H1 (cell line): Measurements from ENCODE around the gene SCO2. TPM values are rescaled to one million over a fixed set of nuclear protein-coding genes. Genes with fewer than 3 reads are reported as not detected.

Experiments used
- CTCF ChIA-PET: fragments of 300-600 bp; sonication (Branson Sonifier 250); formaldehyde crosslinking; loops from one replicate; lab custom pipeline; 2021; ENCODE audit not compliant: partially characterized antibody; lab: Charles Lee
- POLR2A ChIA-PET: fragments of 300-600 bp; sonication (Branson Sonifier 250); formaldehyde crosslinking; loops from one replicate; lab custom pipeline; 2021; ENCODE audit warnings: inconsistent platforms; ENCODE audit not compliant: partially characterized antibody; lab: Charles Lee
- DNase-seq, 2 experiments: peaks; one replicate each; pipeline versions ENCODE4 v3.0.0 to v3.0.0-alpha.2; 2010 to 2022; ENCODE audit warnings: low spot score in 2 of 2, low read depth in 1 of 2, mixed read lengths in 1 of 2
- FAIRE-seq: peaks from 2 replicates; lab custom pipeline; 2011; peaks lifted over from hg19 to GRCh38; lab: Jason Lieb, UNC
- H2AFZ ChIP-seq: 2 replicates; pipeline ENCODE4 v1.8.1; 2012; ENCODE audit warnings: low read length, inconsistent platforms
- H2AK5ac ChIP-seq: 2 replicates; pipeline ENCODE4 v1.6.1; 2013; ENCODE audit warnings: low read depth, low read length
- H2BK120ac ChIP-seq: replicated peaks from 2 replicates; pipeline ENCODE3; 2013; ENCODE audit warnings: low read depth, low read length, inconsistent platforms
- H2BK12ac ChIP-seq: 2 replicates; pipeline ENCODE4 v1.6.1; 2013; ENCODE audit warnings: low read depth, low read length
- H2BK15ac ChIP-seq: 2 replicates; pipeline ENCODE4 v1.6.1; 2013; ENCODE audit warnings: low read length
- H2BK20ac ChIP-seq: 2 replicates; pipeline ENCODE4 v1.6.1; 2013; ENCODE audit warnings: low read length
- H2BK5ac ChIP-seq: 2 replicates; pipeline ENCODE4 v1.6.1; 2013; ENCODE audit warnings: low read depth, low read length
- H3K14ac ChIP-seq: 2 replicates; pipeline ENCODE4 v1.6.1; 2013; ENCODE audit warnings: inconsistent platforms; ENCODE audit not compliant: insufficient read length
- H3K18ac ChIP-seq: 2 replicates; pipeline ENCODE4 v1.6.1; 2013; ENCODE audit warnings: low read length; ENCODE audit errors: extremely low read depth
- H3K23ac ChIP-seq: 2 replicates; pipeline ENCODE4 v1.6.1; 2013; ENCODE audit warnings: inconsistent platforms; ENCODE audit not compliant: insufficient read length
- H3K23me2 ChIP-seq: 2 replicates; pipeline ENCODE4 v1.6.1; 2013; ENCODE audit warnings: low read depth, low read length
- H3K27ac ChIP-seq: 2 replicates; pipeline ENCODE4 v1.6.1; 2011; ENCODE audit warnings: low read depth, low read length, inconsistent platforms
- H3K27me3 ChIP-seq, 4 experiments: replicated peaks in 1 of 4; 1 replicate in 1 of 4; 2 replicates in 3 of 4; pipeline versions ENCODE4 v1.6.1 to v1.8.1; 2011 to 2013; ENCODE audit warnings: low read length in 3 of 4, mild to moderate bottlenecking in 3 of 4, inconsistent platforms in 2 of 4, mixed read lengths in 2 of 4, moderate library complexity in 1 of 4; ENCODE audit not compliant: control insufficient read depth in 3 of 4, insufficient read depth in 3 of 4; ENCODE audit errors: extremely low read depth in 1 of 4
- H3K36me3 ChIP-seq, 4 experiments: 2 replicates each; pipeline versions ENCODE4 v1.6.1 to v1.8.1; 2011 to 2013; ENCODE audit warnings: mild to moderate bottlenecking in 4 of 4, low read length in 3 of 4, moderate library complexity in 2 of 4, control low read depth in 1 of 4, inconsistent platforms in 1 of 4; ENCODE audit not compliant: insufficient read depth in 4 of 4, control insufficient read depth in 2 of 4
- H3K4ac ChIP-seq: replicated peaks from 2 replicates; pipeline ENCODE3; 2013; ENCODE audit warnings: low read length, low read depth, mixed read lengths, inconsistent platforms; ENCODE audit not compliant: insufficient read length
- H3K4me1 ChIP-seq, 4 experiments: replicated peaks in 1 of 4; 1 replicate in 1 of 4; 2 replicates in 3 of 4; pipeline versions ENCODE4 v1.6.1 to v1.8.1; 2011 to 2013; ENCODE audit warnings: low read length in 3 of 4, inconsistent platforms in 2 of 4, mixed read lengths in 1 of 4; ENCODE audit not compliant: insufficient read depth in 4 of 4, control insufficient read depth in 3 of 4
- H3K4me2 ChIP-seq, 2 experiments: 2 replicates each; pipeline versions ENCODE4 v1.6.1 to v1.8.1; 2011 to 2013; ENCODE audit warnings: low read depth in 2 of 2, low read length in 2 of 2, control low read depth in 1 of 2, inconsistent platforms in 1 of 2, mild to moderate bottlenecking in 1 of 2; ENCODE audit not compliant: insufficient read depth in 1 of 2
- H3K4me3 ChIP-seq, 4 experiments: fragments of 200-600, 300-600 bp in 1 of 4; sonication (generic), shearing (Covaris generic), sonication (Bioruptor Twin) in 1 of 4; 2 replicates each; pipeline versions ENCODE4 v1.5.1 to v1.8.1; 2011 to 2016; ENCODE audit warnings: low read length in 4 of 4, low read depth in 3 of 4, control low read depth in 2 of 4, inconsistent platforms in 2 of 4, mild to moderate bottlenecking in 2 of 4, mixed read lengths in 1 of 4, moderate library complexity in 1 of 4; ENCODE audit not compliant: insufficient read depth in 2 of 4; ENCODE audit errors: extremely low read depth in 1 of 4
- H3K56ac ChIP-seq: replicated peaks from 2 replicates; pipeline ENCODE3; 2013; ENCODE audit warnings: low read depth, mild to moderate bottlenecking, mixed read lengths, low read length, inconsistent platforms; ENCODE audit not compliant: insufficient read length
- H3K79me1 ChIP-seq: 2 replicates; pipeline ENCODE4 v1.6.1; 2013; ENCODE audit warnings: low read depth, low read length, control low read depth
- H3K79me2 ChIP-seq, 2 experiments: 2 replicates each; pipeline versions ENCODE4 v1.6.1 to v1.8.1; 2012 to 2013; ENCODE audit warnings: low read length in 2 of 2, mild to moderate bottlenecking in 2 of 2, inconsistent platforms in 1 of 2; ENCODE audit not compliant: insufficient read depth in 2 of 2, control insufficient read depth in 1 of 2
- H3K9ac ChIP-seq, 4 experiments: replicated peaks in 1 of 4; 1 replicate in 1 of 4; 2 replicates in 3 of 4; pipeline versions ENCODE4 v1.6.1 to v1.8.1; 2011 to 2013; ENCODE audit warnings: low read depth in 3 of 4, low read length in 3 of 4, control low read depth in 2 of 4, mild to moderate bottlenecking in 2 of 4, moderate library complexity in 2 of 4, inconsistent platforms in 1 of 4; ENCODE audit errors: extremely low read depth in 1 of 4
- H3K9me3 ChIP-seq, 2 experiments: 2 replicates each; pipeline versions ENCODE4 v1.6.1 to v1.8.1; 2012 to 2013; ENCODE audit warnings: mild to moderate bottlenecking in 2 of 2, moderate library complexity in 2 of 2, control low read depth in 1 of 2, inconsistent platforms in 1 of 2, low read depth in 1 of 2, low read length in 1 of 2, mixed read lengths in 1 of 2; ENCODE audit not compliant: insufficient read depth in 2 of 2
- H4K20me1 ChIP-seq, 2 experiments: replicated peaks in 1 of 2; 2 replicates each; pipeline versions ENCODE3 to v1.8.1; 2011 to 2013; ENCODE audit warnings: inconsistent platforms in 2 of 2, low read length in 2 of 2, mild to moderate bottlenecking in 1 of 2; ENCODE audit not compliant: insufficient read depth in 2 of 2, control insufficient read depth in 1 of 2
- H4K5ac ChIP-seq: 2 replicates; pipeline ENCODE4 v1.6.1; 2013; ENCODE audit warnings: low read length, low read depth, mixed read lengths, inconsistent platforms; ENCODE audit not compliant: insufficient read length
- H4K8ac ChIP-seq: 2 replicates; pipeline ENCODE4 v1.8.0; 2013; ENCODE audit warnings: mild to moderate bottlenecking, moderate library complexity, low read length, inconsistent platforms; ENCODE audit not compliant: insufficient read depth; ENCODE audit errors: extremely low read depth
- H4K91ac ChIP-seq: replicated peaks from 2 replicates; pipeline ENCODE3; 2013; ENCODE audit warnings: low read length, mixed read lengths, inconsistent platforms; ENCODE audit not compliant: insufficient read length
- BRCA1 ChIP-seq: IDR thresholded peaks from 2 replicates; pipeline ENCODE4 v1.6.1; 2012; ENCODE audit warnings: low read depth, low read length, improper control_type of control experiment
- POLR2A ChIP-seq, 2 experiments: IDR thresholded peaks; 1 replicate in 1 of 2; 2 replicates in 1 of 2; pipeline ENCODE4 v1.6.1; 2011; ENCODE audit warnings: low read depth in 2 of 2, low read length in 2 of 2, mild to moderate bottlenecking in 2 of 2; ENCODE audit errors: control extremely low read depth in 1 of 2
- POLR2AphosphoS5 ChIP-seq: IDR thresholded peaks from 2 replicates; pipeline ENCODE4 v1.6.1; 2011; ENCODE audit warnings: low read depth, low read length
- RXRA ChIP-seq: IDR thresholded peaks from 2 replicates; pipeline ENCODE4 v1.6.1; 2011; ENCODE audit warnings: low read depth, mild to moderate bottlenecking, low read length, moderate library complexity; ENCODE audit not compliant: insufficient read depth
- SAP30 ChIP-seq: fragments of 300-600 bp; sonication (generic); IDR thresholded peaks from 2 replicates; pipeline ENCODE4 v1.7.1; 2012; ENCODE audit warnings: low read length, moderate library complexity, mild to moderate bottlenecking, inconsistent platforms; ENCODE audit not compliant: insufficient read depth, insufficient replicate concordance
- SIRT6 ChIP-seq: IDR thresholded peaks from one replicate; pipeline ENCODE4 v1.7.1; 2012; ENCODE audit warnings: low read length, inconsistent platforms
- SIX5 ChIP-seq: IDR thresholded peaks from 2 replicates; pipeline ENCODE4 v1.6.1; 2011; ENCODE audit warnings: mild to moderate bottlenecking, low read depth, low read length
- ZNF274 ChIP-seq: IDR thresholded peaks from 2 replicates; pipeline ENCODE4 v1.7.0; 2012; ENCODE audit warnings: low read length, borderline replicate concordance; ENCODE audit errors: extremely low read depth
- WGBS, 2 experiments: shearing (Covaris generic) in 1 of 2; methylation state at CpG; one replicate each; pipeline versions ENCODE4 v1.1.6 to v1.1.7; 2013 to 2015; ENCODE audit warnings: low lambda C conversion rate in 2 of 2, mixed read lengths in 2 of 2, inconsistent platforms in 1 of 2, low coverage in 1 of 2, missing lambda C conversion rate in 1 of 2; ENCODE audit not compliant: insufficient replicate concordance in 2 of 2, insufficient coverage in 1 of 2, insufficient read length in 1 of 2; ENCODE audit errors: extremely low coverage in 1 of 2, missing lambda C conversion rate in 1 of 2; 5-methylcytosine and 5-hydroxymethylcytosine counted together
- polyA plus RNA-seq, 7 experiments: library from polyadenylated mRNA; depleted of rRNA in 3 of 7; stranded (reverse) in 5 of 7; unstranded in 2 of 7; fragments of >200 nt in 5 of 7; fragments of 200-250 nt in 2 of 7; gene quantifications; 1 replicate in 5 of 7; 2 replicates in 1 of 7; 4 replicates in 1 of 7; pipeline versions ENCODE4 v1.2.1 to v1.2.3, GENCODE V29; 2011 to 2013; ENCODE audit warnings: missing spikeins in 2 of 7, mixed read lengths in 2 of 7
- total RNA-seq: library from RNA; stranded (reverse); fragmentation: NEBNext Ultra II Directional; extraction: Animal tissue kit (Norgen Biotek cat#: 25700); gene quantifications from 2 replicates; pipeline ENCODE4 v1.2.1, GENCODE V29; 2021
- TF ChIP-seq, protein P1 (sequence below): IDR thresholded peaks from 2 replicates; pipeline ENCODE4 v1.6.1; 2011; ENCODE audit warnings: low read depth, mild to moderate bottlenecking, low read length; ENCODE audit not compliant: insufficient read depth

SCO2 gene
- total and polyA plus RNA-seq, 2 of the 8 experiments (the other 6 are each of a cell fraction or from before 2014, with no cell fraction given), result 2.0 TPM; not detected in 1

- no peak overlapping the region for H2BK120ac ChIP-seq
- no peak overlapping the region for H3K4me3 ChIP-seq
- no peaks in the 10 kb centered on the region for H4K20me1 ChIP-seq
- no peaks in the 10 kb centered on the region for H3K79me1 ChIP-seq
- H3K23ac ChIP-seq, result no peak overlapping the region
- no peaks in the 10 kb centered on the region for H3K79me2 ChIP-seq
- H3K23me2 ChIP-seq, result no peaks in the 10 kb centered on the region
- no peaks in the 10 kb centered on the region for H3K9me3 ChIP-seq
- no peak overlapping the region for H3K4me2 ChIP-seq
- no peak for FAIRE-seq
- no peaks in the 10 kb centered on the region for H3K36me3 ChIP-seq
- no peaks in the 10 kb centered on the region for H3K27me3 ChIP-seq
- no peak overlapping the region for H3K9ac ChIP-seq
- no peak overlapping the region for H2BK20ac ChIP-seq
- no peak overlapping the region for H3K4ac ChIP-seq
- H3K14ac ChIP-seq, result no peak overlapping the region
- H3K4me1 ChIP-seq, result peaks cover 0 to 3% (median 0%) of the 10 kb centered on the region in 4 experiments; a peak in 2 of 7 replicates
- no peak overlapping the region for H4K5ac ChIP-seq
- no peak overlapping the region for H2AFZ ChIP-seq
- no peak overlapping the region for H3K18ac ChIP-seq
- TF ChIP-seq BRCA1 (no peak), SIX5 (no peak), ZNF274 (no peak), RXRA (no peak), POLR2A (IDR thresholded peaks at IDR 0.05; ENCODE audit: control extremely low read depth in 1 of 2, low read depth in 2 of 2, low read length in 2 of 2) (no peak), POLR2AphosphoS5 (no peak), SAP30 (no peak), SIRT6 (no peak)
- TF ChIP-seq, protein P1, sequence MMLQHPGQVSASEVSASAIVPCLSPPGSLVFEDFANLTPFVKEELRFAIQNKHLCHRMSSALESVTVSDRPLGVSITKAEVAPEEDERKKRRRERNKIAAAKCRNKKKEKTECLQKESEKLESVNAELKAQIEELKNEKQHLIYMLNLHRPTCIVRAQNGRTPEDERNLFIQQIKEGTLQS, result no peak
- H2AK5ac ChIP-seq, result no peak overlapping the region
- no peak overlapping the region for H4K8ac ChIP-seq
- CTCF ChIA-PET, result interaction anchor here (0.6 to 4.5 kb wide), 27 partner anchors 7 to 387 kb away, joined by 3 to 54 read pairs (median 4); partner anchors contain the start of genes KLHDC7B, LMF2, MIOX and NCAPH2
- no peak for DNase-seq
- POLR2A ChIA-PET, result interaction anchor here (1.2 to 3.8 kb wide), 3 partner anchors 8 to 15 kb away, joined by 5 to 20 read pairs (median 16); partner anchors contain the start of genes ADM2 and MIOX
- no peak overlapping the region for H4K91ac ChIP-seq
- H2BK5ac ChIP-seq, result no peak overlapping the region
- WGBS, 2 experiments, result 90% methylated on average over 6 of the region's 6 CpGs; no CpG with 5 or more reads in 1 of the 2 experiments
- no peak overlapping the region for H3K27ac ChIP-seq
- no peak overlapping the region for H2BK15ac ChIP-seq
- H2BK12ac ChIP-seq, result no peak overlapping the region
- no peak overlapping the region for H3K56ac ChIP-seq
Observed at GRCh38 chr22:50497093-50497492, 28.3 kb downstream of the SCO2 start.
